Activated CD4-positive, alpha-beta T cell treated with anti-CD3 and anti-CD28 coated beads, Interleukin-2, amount 10 ng/mL, durations not matched to agents 7 days and 5 days (primary cell): Measurements from ENCODE around the gene CXADR. TPM values are rescaled to one million over a fixed set of nuclear protein-coding genes. Genes with fewer than 3 reads are reported as not detected.
"Not testable (repeated sequence)": the region's sequence is repeated elsewhere in the genome, so short reads cannot be mapped to it uniquely, and the experiment has no call there.

ENCODE experiments used
- CTCF ChIA-PET: fragments of 350-600 bp; sonication (Branson Sonifier 250); formaldehyde crosslinking; loops from one replicate; lab custom pipeline; 2021; ENCODE audit warnings: antibody characterized with exemption; lab: Charles Lee
- POLR2A ChIA-PET: fragments of 350-600 bp; sonication (Branson Sonifier 250); formaldehyde crosslinking; loops from one replicate; lab custom pipeline; 2021; ENCODE audit warnings: antibody characterized with exemption; lab: Charles Lee
- DNase-seq: peaks from one replicate; pipeline ENCODE4 v3.0.0-alpha.2; 2020
- H3K27ac Mint-ChIP-seq: one replicate; pipeline ENCODE4 v1.8.0; 2021; ENCODE audit warnings: mild to moderate bottlenecking, moderate library complexity, mixed read lengths
- H3K27me3 Mint-ChIP-seq: one replicate; pipeline ENCODE4 v1.8.0; 2021; ENCODE audit warnings: mixed read lengths
- H3K36me3 Mint-ChIP-seq: one replicate; pipeline ENCODE4 v1.8.0; 2021; ENCODE audit warnings: low read depth, mixed read lengths
- H3K4me1 Mint-ChIP-seq: one replicate; pipeline ENCODE4 v1.8.0; 2021; ENCODE audit warnings: mixed read lengths
- H3K4me3 Mint-ChIP-seq: one replicate; pipeline ENCODE4 v1.8.0; 2021; ENCODE audit warnings: mild to moderate bottlenecking, moderate library complexity, mixed read lengths
- H3K9me3 Mint-ChIP-seq: one replicate; pipeline ENCODE4 v1.8.0; 2021; ENCODE audit warnings: mixed read lengths
- total RNA-seq, 2 experiments: library from RNA; stranded (reverse); gene quantifications; one replicate each; pipeline ENCODE4 v1.2.3, GENCODE V29; 2021

The CXADR gene
- total RNA-seq, 2 experiments from 2014 or later, result 0.32 to 0.40 TPM

GRCh38 chr21:17489565-17489964 lies 23.3 kb upstream of the CXADR start:
- H3K27ac Mint-ChIP-seq, H3K27me3 Mint-ChIP-seq: not testable (repeated sequence)
- CTCF ChIA-PET, result interaction anchor here (2.0 kb wide), 1 partner anchor 23 kb away, joined by 6 read pairs; the partner anchor contains the start of gene CXADR

GRCh38 chr21:17491716-17492414 lies 21.0 kb upstream of the CXADR start:
- POLR2A ChIA-PET, result no interaction called here
- CTCF ChIA-PET, result interaction anchor here (0.8 to 2.0 kb wide), 2 partner anchors 20 to 21 kb away, joined by 3 to 6 read pairs; partner anchors contain the start of gene CXADR
- Mint-ChIP-seq H3K27me3 (peaks cover 2% of the 10 kb centered on the region), H3K4me1 (peaks cover 22% of the 10 kb centered on the region), H3K4me3 (no peak overlapping the region), H3K9me3 (no peaks in the 10 kb centered on the region), H3K27ac (no peak overlapping the region), H3K36me3 (no peaks in the 10 kb centered on the region)
- no peak for DNase-seq

More at GRCh38 chr21:17489565-17489964, 23.3 kb upstream of the CXADR start:
- H3K36me3 Mint-ChIP-seq, H3K4me3 Mint-ChIP-seq, H3K9me3 Mint-ChIP-seq, POLR2A ChIA-PET, DNase-seq: not testable (repeated sequence)
- peaks cover 22% of the 10 kb centered on the region for H3K4me1 Mint-ChIP-seq

- H3K4me3 Mint-ChIP-seq, result no peak overlapping the region
- no peaks in the 10 kb centered on the region for H3K36me3 Mint-ChIP-seq
- DNase-seq, result no peak
- H3K27ac Mint-ChIP-seq, result no peak overlapping the region
- CTCF ChIA-PET, result interaction anchor here (0.8 kb wide), 1 partner anchor 20 kb away, joined by 3 read pairs; the partner anchor contains the start of gene CXADR
- POLR2A ChIA-PET, result no interaction called here
- H3K27me3 Mint-ChIP-seq, result peaks cover 6% of the 10 kb centered on the region
- H3K9me3 Mint-ChIP-seq, result no peaks in the 10 kb centered on the region
- H3K4me1 Mint-ChIP-seq, result peaks cover 22% of the 10 kb centered on the region
These were observed 20.3 kb upstream of the CXADR start for GRCh38 chr21:17492415-17493168.

- POLR2A ChIA-PET, result no interaction called here
These were observed 18.8 kb upstream of the CXADR start for GRCh38 chr21:17494051-17494450.

GRCh38 chr21:17495680-17496079 lies 17.2 kb upstream of the CXADR start:
- Mint-ChIP-seq H3K27ac (no peak overlapping the region), H3K4me1 (peaks cover 10% of the 10 kb centered on the region), H3K4me3 (no peak overlapping the region), H3K36me3 (no peaks in the 10 kb centered on the region), H3K27me3 (peaks cover 6% of the 10 kb centered on the region), H3K9me3 (no peaks in the 10 kb centered on the region)
- CTCF ChIA-PET, result interaction anchor here (1.5 kb wide), 1 partner anchor 10 kb away, joined by 3 read pairs; no protein-coding TSS in a partner anchor
- POLR2A ChIA-PET, result no interaction called here
- no peak for DNase-seq

More at GRCh38 chr21:17494051-17494450, 18.8 kb upstream of the CXADR start:
- no peaks in the 10 kb centered on the region for H3K36me3 Mint-ChIP-seq
- CTCF ChIA-PET, result no interaction called here
- peaks cover 6% of the 10 kb centered on the region for H3K27me3 Mint-ChIP-seq
- no peak overlapping the region for H3K4me3 Mint-ChIP-seq
- no peak overlapping the region for H3K27ac Mint-ChIP-seq
- peaks cover 13% of the 10 kb centered on the region for H3K4me1 Mint-ChIP-seq
- H3K9me3 Mint-ChIP-seq, result no peaks in the 10 kb centered on the region
- DNase-seq, result no peak

- Mint-ChIP-seq H3K27ac (no peak overlapping the region), H3K36me3 (no peaks in the 10 kb centered on the region), H3K4me1 (peaks cover 3% of the 10 kb centered on the region), H3K4me3 (no peak overlapping the region), H3K9me3 (no peaks in the 10 kb centered on the region), H3K27me3 (peaks cover 6% of the 10 kb centered on the region)
- ChIA-PET POLR2A (no interaction called here), CTCF (no interaction called here)
- no peak for DNase-seq
These were observed 15.5 kb upstream of the CXADR start for GRCh38 chr21:17497316-17497715.

- Mint-ChIP-seq H3K9me3 (no peaks in the 10 kb centered on the region), H3K36me3 (no peaks in the 10 kb centered on the region), H3K27me3 (peaks cover 6% of the 10 kb centered on the region), H3K4me1 (no peaks in the 10 kb centered on the region), H3K4me3 (no peak overlapping the region), H3K27ac (no peak overlapping the region)
- no peak for DNase-seq
- CTCF ChIA-PET, result no interaction called here
- POLR2A ChIA-PET, result no interaction called here
These were observed 14.3 kb upstream of the CXADR start for GRCh38 chr21:17498586-17498985.

GRCh38 chr21:17501107-17502006 lies 11.5 kb upstream of the CXADR start:
- ChIA-PET CTCF (interaction anchor here (1.0 kb wide), 1 partner anchor 11 kb away, joined by 3 read pairs; the partner anchor contains the start of gene CXADR), POLR2A (no interaction called here)
- no peak overlapping the region for H3K4me3 Mint-ChIP-seq
- no peaks in the 10 kb centered on the region for H3K4me1 Mint-ChIP-seq
- no peak for DNase-seq
- no peak overlapping the region for H3K27ac Mint-ChIP-seq
- no peaks in the 10 kb centered on the region for H3K36me3 Mint-ChIP-seq
- H3K9me3 Mint-ChIP-seq, result no peaks in the 10 kb centered on the region
- H3K27me3 Mint-ChIP-seq, result peaks cover 4% of the 10 kb centered on the region

GRCh38 chr21:17502985-17503384 lies 9.9 kb upstream of the CXADR start:
- H3K4me1 Mint-ChIP-seq, H3K9me3 Mint-ChIP-seq, H3K27ac Mint-ChIP-seq, H3K4me3 Mint-ChIP-seq, POLR2A ChIA-PET, CTCF ChIA-PET, H3K36me3 Mint-ChIP-seq, DNase-seq, H3K27me3 Mint-ChIP-seq: not testable (repeated sequence)

GRCh38 chr21:17506951-17507350 lies 5.9 kb upstream of the CXADR start:
- H3K36me3 Mint-ChIP-seq, result no peaks in the 10 kb centered on the region
- ChIA-PET CTCF (no interaction called here), POLR2A (no interaction called here)
- no peak overlapping the region for H3K27ac Mint-ChIP-seq
- H3K4me1 Mint-ChIP-seq, result peaks cover 2% of the 10 kb centered on the region
- H3K4me3 Mint-ChIP-seq, result no peak overlapping the region
- H3K27me3 Mint-ChIP-seq, result peaks cover 17% of the 10 kb centered on the region
- H3K9me3 Mint-ChIP-seq, result no peaks in the 10 kb centered on the region
- DNase-seq, result no peak

GRCh38 chr21:17507591-17507990 lies 5.3 kb upstream of the CXADR start:
- Mint-ChIP-seq H3K9me3 (no peaks in the 10 kb centered on the region), H3K4me3 (no peak overlapping the region), H3K27ac (no peak overlapping the region), H3K36me3 (no peaks in the 10 kb centered on the region), H3K4me1 (peaks cover 6% of the 10 kb centered on the region), H3K27me3 (peaks cover 21% of the 10 kb centered on the region)
- no peak for DNase-seq
- POLR2A ChIA-PET, result no interaction called here
- CTCF ChIA-PET, result no interaction called here
